Measurements from ENCODE around the gene SIVA1. TPM values are rescaled to one million over a fixed set of nuclear protein-coding genes. Genes with fewer than 3 reads are reported as not detected.
"Not testable (repeated sequence)": the region's sequence is repeated elsewhere in the genome, so short reads cannot be mapped to it uniquely, and the experiment has no call there.

SIVA1 gene
- total and polyA plus RNA-seq, 2 donors (not counting 1 experiment from before 2014, with no cell fraction given), result 50.7 to 123 TPM

- DNase-seq; H4K20me1 ChIP-seq (ENCODE audit: control insufficient read depth, insufficient read depth, low read length, poor library complexity, severe bottlenecking); H3K36me3 ChIP-seq (replicated peaks in 1 of 2; ENCODE audit: control extremely low read depth in 1 of 2, control insufficient read depth in 1 of 2, extremely low read depth in 1 of 2, insufficient read depth in 2 of 2, low read length in 1 of 2); H3K27me3 ChIP-seq (replicated peaks in 1 of 4; ENCODE audit: control extremely low read depth in 1 of 4, control insufficient read depth in 3 of 4, insufficient read depth in 4 of 4, low read length in 3 of 4); H3K9me3 ChIP-seq (ENCODE audit: control extremely low read depth in 1 of 3, control insufficient read depth in 2 of 3, insufficient read depth in 1 of 3, low read length in 2 of 3); H3K4me3 Mint-ChIP-seq; intact Hi-C loops (cut with micrococcal nuclease); H3K4me1 ChIP-seq (ENCODE audit: control insufficient read depth in 2 of 2, insufficient read depth in 2 of 2, low read length in 2 of 2); H2AFZ ChIP-seq (ENCODE audit: insufficient read depth, low read depth, low read length, poor library complexity, severe bottlenecking); H3K4me2 ChIP-seq (replicated peaks; ENCODE audit: low read depth, low read length, poor library complexity, severe bottlenecking); ATAC-seq (ENCODE audit: low read depth); H3K4me3 ChIP-seq (ENCODE audit: control extremely low read depth in 1 of 5, extremely low read depth in 1 of 5, insufficient read depth in 1 of 5, low read depth in 2 of 5, low read length in 4 of 5); H3K9ac ChIP-seq (ENCODE audit: low read length); H3K9me3 Mint-ChIP-seq (ENCODE audit: insufficient read depth); H3K27ac ChIP-seq (ENCODE audit: low read length in 2 of 2); H3K4me1 Mint-ChIP-seq; H3K27me3 Mint-ChIP-seq; H3K79me2 ChIP-seq (ENCODE audit: control insufficient read depth, insufficient read depth, low read length); CTCF ChIA-PET; H3K27ac Mint-ChIP-seq: not testable (repeated sequence)
- WGBS (ENCODE audit: insufficient coverage), result 94% methylated on average over 8 of the region's 73 CpGs
- POLR2A ChIA-PET, result interaction anchor here (0.5 kb wide), 1 partner anchor 24 kb away, joined by 5 read pairs; the partner anchor contains the start of gene SIVA1
Measured at GRCh38 chr14:104729176-104729834, 23.6 kb upstream of the SIVA1 start.

- peaks cover under 1 to 2% of the 10 kb centered on the region in 2 donors for H3K4me1 ChIP-seq (ENCODE audit: control insufficient read depth in 2 of 2, insufficient read depth in 2 of 2, low read length in 2 of 2)
- H3K9ac ChIP-seq (ENCODE audit: low read length), result no peak overlapping the region
- ChIA-PET POLR2A (interaction anchor here (0.5 kb wide), 1 partner anchor 23 kb away, joined by 5 read pairs; the partner anchor contains the start of gene SIVA1), CTCF (no interaction called here)
- no peaks in the 10 kb centered on the region for H3K36me3 ChIP-seq (replicated peaks in 1 of 2; ENCODE audit: control extremely low read depth in 1 of 2, control insufficient read depth in 1 of 2, extremely low read depth in 1 of 2, insufficient read depth in 2 of 2, low read length in 1 of 2)
- no peaks in the 10 kb centered on the region for H4K20me1 ChIP-seq (ENCODE audit: control insufficient read depth, insufficient read depth, low read length, poor library complexity, severe bottlenecking)
- intact Hi-C loops (cut with micrococcal nuclease), result no loop called here
- DNase-seq (no peak), ATAC-seq (ENCODE audit: low read depth) (no peak)
- H3K4me3 ChIP-seq (ENCODE audit: control extremely low read depth in 1 of 5, extremely low read depth in 1 of 5, insufficient read depth in 1 of 5, low read depth in 2 of 5, low read length in 4 of 5), result no peak overlapping the region
- H3K9me3 ChIP-seq (ENCODE audit: control extremely low read depth in 1 of 3, control insufficient read depth in 2 of 3, insufficient read depth in 1 of 3, low read length in 2 of 3), result no peaks in the 10 kb centered on the region
- Mint-ChIP-seq H3K4me3 (no peak overlapping the region), H3K4me1 (peaks cover 3% of the 10 kb centered on the region), H3K9me3 (ENCODE audit: insufficient read depth) (no peaks in the 10 kb centered on the region), H3K27me3 (peaks cover 8% of the 10 kb centered on the region), H3K27ac (no peak overlapping the region)
- peaks cover 0 to 6% (median 3%) of the 10 kb centered on the region in 4 experiments for H3K27me3 ChIP-seq (replicated peaks in 1 of 4; ENCODE audit: control extremely low read depth in 1 of 4, control insufficient read depth in 3 of 4, insufficient read depth in 4 of 4, low read length in 3 of 4)
- TF ChIP-seq CTCF (IDR thresholded peaks at IDR 0.05) (no peak), EZH2 (IDR thresholded peaks at IDR 0.05; ENCODE audit: borderline replicate concordance, insufficient read depth, low read depth, low read length, poor library complexity, severe bottlenecking) (no peak)
- H2AFZ ChIP-seq (ENCODE audit: insufficient read depth, low read depth, low read length, poor library complexity, severe bottlenecking), result no peak overlapping the region
- no peaks in the 10 kb centered on the region for H3K79me2 ChIP-seq (ENCODE audit: control insufficient read depth, insufficient read depth, low read length)
- no peak overlapping the region for H3K27ac ChIP-seq (ENCODE audit: low read length in 2 of 2)
- whole genome bisulfite sequencing (ENCODE audit: insufficient coverage), result 99% methylated on average over 14 of the region's 16 CpGs
- H3K4me2 ChIP-seq (replicated peaks; ENCODE audit: low read depth, low read length, poor library complexity, severe bottlenecking), result no peak overlapping the region
Measured at GRCh38 chr14:104729835-104730181, 23.1 kb upstream of the SIVA1 start.
